ENCODE data around the gene GPHN. TPM values are rescaled to one million over a fixed set of nuclear protein-coding genes. Genes with fewer than 3 reads are reported as not detected.
"Not testable (repeated sequence)": the region's sequence is repeated elsewhere in the genome, so short reads cannot be mapped to it uniquely, and the experiment has no call there.

The GPHN gene
- total RNA-seq, 1 donor from 2014 or later: 24.4 TPM

- ATAC-seq; DNase-seq (ENCODE audit: low spot score); intact Hi-C loops (cut with DNase I): not testable (repeated sequence)
Observed at GRCh38 chr14:67067070-67067814, 559.3 kb downstream of the GPHN start.

GRCh38 chr14:67068251-67068650 is 560.3 kb downstream of the GPHN start:
- DNase-seq (ENCODE audit: low spot score) (no peak), ATAC-seq (no peak)
- intact Hi-C loops (cut with DNase I): no loop called here

- intact Hi-C loops (cut with DNase I): no loop called here
- DNase-seq (ENCODE audit: low spot score): no peak
- ATAC-seq: no peak
Observed at GRCh38 chr14:67071506-67071905, 563.6 kb downstream of the GPHN start.

GRCh38 chr14:67077921-67078320 is 570.0 kb downstream of the GPHN start:
- DNase-seq (ENCODE audit: low spot score): no peak
- intact Hi-C loops (cut with DNase I): no loop called here
- no peak for ATAC-seq

GRCh38 chr14:67079846-67080245 is 571.9 kb downstream of the GPHN start:
- intact Hi-C loops (cut with DNase I): no loop called here
- ATAC-seq (no peak), DNase-seq (ENCODE audit: low spot score) (no peak)

- intact Hi-C loops (cut with DNase I): no loop called here
- DNase-seq (ENCODE audit: low spot score) (no peak), ATAC-seq (no peak)
Observed at GRCh38 chr14:67108230-67108629, 600.3 kb downstream of the GPHN start.

GRCh38 chr14:67111022-67111421 is 603.1 kb downstream of the GPHN start:
- ATAC-seq: no peak
- DNase-seq (ENCODE audit: low spot score): no peak
- intact Hi-C loops (cut with DNase I): no loop called here

GRCh38 chr14:67112344-67112743 is 604.4 kb downstream of the GPHN start:
- intact Hi-C loops (cut with DNase I): no loop called here
- DNase-seq (ENCODE audit: low spot score) (no peak), ATAC-seq (no peak)

GRCh38 chr14:67127174-67127573 is 619.2 kb downstream of the GPHN start:
- DNase-seq (ENCODE audit: low spot score) (no peak), ATAC-seq (no peak)
- intact Hi-C loops (cut with DNase I): no loop called here

GRCh38 chr14:67129768-67130167 is 621.8 kb downstream of the GPHN start:
- intact Hi-C loops (cut with DNase I): no loop called here
- no peak for DNase-seq (ENCODE audit: low spot score)
- ATAC-seq: no peak

- intact Hi-C loops (cut with DNase I): no loop called here
Observed at GRCh38 chr14:67131691-67132090, 623.7 kb downstream of the GPHN start.

GRCh38 chr14:67133144-67133543 is 625.2 kb downstream of the GPHN start:
- no peak for DNase-seq (ENCODE audit: low spot score)
- ATAC-seq: no peak
- intact Hi-C loops (cut with DNase I): no loop called here

More at GRCh38 chr14:67131691-67132090, 623.7 kb downstream of the GPHN start:
- ATAC-seq (no peak), DNase-seq (ENCODE audit: low spot score) (no peak)

GRCh38 chr14:67133595-67134441 is 625.9 kb downstream of the GPHN start:
- ATAC-seq (no peak), DNase-seq (ENCODE audit: low spot score) (no peak)
- intact Hi-C loops (cut with DNase I): no loop called here

GRCh38 chr14:67137744-67138371 is 629.9 kb downstream of the GPHN start:
- intact Hi-C loops (cut with DNase I): no loop called here
- DNase-seq (ENCODE audit: low spot score): no peak
- no peak for ATAC-seq

- no peak for ATAC-seq
- intact Hi-C loops (cut with DNase I): no loop called here
- no peak for DNase-seq (ENCODE audit: low spot score)
Observed at GRCh38 chr14:67140556-67140955, 632.6 kb downstream of the GPHN start.

GRCh38 chr14:67141146-67141900 is 633.4 kb downstream of the GPHN start:
- DNase-seq (ENCODE audit: low spot score) (no peak), ATAC-seq (no peak)
- intact Hi-C loops (cut with DNase I): no loop called here

- DNase-seq (ENCODE audit: low spot score): no peak
- ATAC-seq: no peak
- intact Hi-C loops (cut with DNase I): no loop called here
Observed at GRCh38 chr14:67151082-67151666, 643.2 kb downstream of the GPHN start.

GRCh38 chr14:67158566-67158965 is 650.6 kb downstream of the GPHN start:
- DNase-seq (ENCODE audit: low spot score) (no peak), ATAC-seq (no peak)
- intact Hi-C loops (cut with DNase I): no loop called here

- no peak for DNase-seq (ENCODE audit: low spot score)
- intact Hi-C loops (cut with DNase I): loop anchor here (10.0 kb wide), 1 partner anchor 122 kb away; no protein-coding TSS in a partner anchor
- ATAC-seq: no peak
Observed at GRCh38 chr14:67162385-67162784, 654.4 kb downstream of the GPHN start.

Measured in sciatic nerve (tissue), 2 donors.